H1 (cell line): ENCODE data around the gene CACNG6. TPM values are rescaled to one million over a fixed set of nuclear protein-coding genes. Genes with fewer than 3 reads are reported as not detected.

Experiments used
- CTCF ChIA-PET: fragments of 300-600 bp; sonication (Branson Sonifier 250); formaldehyde crosslinking; loops from one replicate; lab custom pipeline; 2021; ENCODE audit not compliant: partially characterized antibody; lab: Charles Lee
- POLR2A ChIA-PET: fragments of 300-600 bp; sonication (Branson Sonifier 250); formaldehyde crosslinking; loops from one replicate; lab custom pipeline; 2021; ENCODE audit warnings: inconsistent platforms; ENCODE audit not compliant: partially characterized antibody; lab: Charles Lee
- DNase-seq, 2 experiments: peaks; one replicate each; pipeline versions ENCODE4 v3.0.0 to v3.0.0-alpha.2; 2010 to 2022; ENCODE audit warnings: low spot score in 2 of 2, low read depth in 1 of 2, mixed read lengths in 1 of 2
- FAIRE-seq: peaks from 2 replicates; lab custom pipeline; 2011; peaks lifted over from hg19 to GRCh38; lab: Jason Lieb, UNC
- H2AFZ ChIP-seq: 2 replicates; pipeline ENCODE4 v1.8.1; 2012; ENCODE audit warnings: low read length, inconsistent platforms
- H2AK5ac ChIP-seq: 2 replicates; pipeline ENCODE4 v1.6.1; 2013; ENCODE audit warnings: low read depth, low read length
- H2BK120ac ChIP-seq: replicated peaks from 2 replicates; pipeline ENCODE3; 2013; ENCODE audit warnings: low read depth, low read length, inconsistent platforms
- H2BK12ac ChIP-seq: 2 replicates; pipeline ENCODE4 v1.6.1; 2013; ENCODE audit warnings: low read depth, low read length
- H2BK15ac ChIP-seq: 2 replicates; pipeline ENCODE4 v1.6.1; 2013; ENCODE audit warnings: low read length
- H2BK20ac ChIP-seq: 2 replicates; pipeline ENCODE4 v1.6.1; 2013; ENCODE audit warnings: low read length
- H2BK5ac ChIP-seq: 2 replicates; pipeline ENCODE4 v1.6.1; 2013; ENCODE audit warnings: low read depth, low read length
- H3K14ac ChIP-seq: 2 replicates; pipeline ENCODE4 v1.6.1; 2013; ENCODE audit warnings: inconsistent platforms; ENCODE audit not compliant: insufficient read length
- H3K18ac ChIP-seq: 2 replicates; pipeline ENCODE4 v1.6.1; 2013; ENCODE audit warnings: low read length; ENCODE audit errors: extremely low read depth
- H3K23ac ChIP-seq: 2 replicates; pipeline ENCODE4 v1.6.1; 2013; ENCODE audit warnings: inconsistent platforms; ENCODE audit not compliant: insufficient read length
- H3K23me2 ChIP-seq: 2 replicates; pipeline ENCODE4 v1.6.1; 2013; ENCODE audit warnings: low read depth, low read length
- H3K27ac ChIP-seq: 2 replicates; pipeline ENCODE4 v1.6.1; 2011; ENCODE audit warnings: low read depth, low read length, inconsistent platforms
- H3K27me3 ChIP-seq, 4 experiments: replicated peaks in 1 of 4; 1 replicate in 1 of 4; 2 replicates in 3 of 4; pipeline versions ENCODE4 v1.6.1 to v1.8.1; 2011 to 2013; ENCODE audit warnings: low read length in 3 of 4, mild to moderate bottlenecking in 3 of 4, inconsistent platforms in 2 of 4, mixed read lengths in 2 of 4, moderate library complexity in 1 of 4; ENCODE audit not compliant: control insufficient read depth in 3 of 4, insufficient read depth in 3 of 4; ENCODE audit errors: extremely low read depth in 1 of 4
- H3K36me3 ChIP-seq, 4 experiments: 2 replicates each; pipeline versions ENCODE4 v1.6.1 to v1.8.1; 2011 to 2013; ENCODE audit warnings: mild to moderate bottlenecking in 4 of 4, low read length in 3 of 4, moderate library complexity in 2 of 4, control low read depth in 1 of 4, inconsistent platforms in 1 of 4; ENCODE audit not compliant: insufficient read depth in 4 of 4, control insufficient read depth in 2 of 4
- H3K4ac ChIP-seq: replicated peaks from 2 replicates; pipeline ENCODE3; 2013; ENCODE audit warnings: low read length, low read depth, mixed read lengths, inconsistent platforms; ENCODE audit not compliant: insufficient read length
- H3K4me1 ChIP-seq, 4 experiments: replicated peaks in 1 of 4; 1 replicate in 1 of 4; 2 replicates in 3 of 4; pipeline versions ENCODE4 v1.6.1 to v1.8.1; 2011 to 2013; ENCODE audit warnings: low read length in 3 of 4, inconsistent platforms in 2 of 4, mixed read lengths in 1 of 4; ENCODE audit not compliant: insufficient read depth in 4 of 4, control insufficient read depth in 3 of 4
- H3K4me2 ChIP-seq, 2 experiments: 2 replicates each; pipeline versions ENCODE4 v1.6.1 to v1.8.1; 2011 to 2013; ENCODE audit warnings: low read depth in 2 of 2, low read length in 2 of 2, control low read depth in 1 of 2, inconsistent platforms in 1 of 2, mild to moderate bottlenecking in 1 of 2; ENCODE audit not compliant: insufficient read depth in 1 of 2
- H3K4me3 ChIP-seq, 4 experiments: fragments of 200-600, 300-600 bp in 1 of 4; sonication (generic), shearing (Covaris generic), sonication (Bioruptor Twin) in 1 of 4; 2 replicates each; pipeline versions ENCODE4 v1.5.1 to v1.8.1; 2011 to 2016; ENCODE audit warnings: low read length in 4 of 4, low read depth in 3 of 4, control low read depth in 2 of 4, inconsistent platforms in 2 of 4, mild to moderate bottlenecking in 2 of 4, mixed read lengths in 1 of 4, moderate library complexity in 1 of 4; ENCODE audit not compliant: insufficient read depth in 2 of 4; ENCODE audit errors: extremely low read depth in 1 of 4
- H3K56ac ChIP-seq: replicated peaks from 2 replicates; pipeline ENCODE3; 2013; ENCODE audit warnings: low read depth, mild to moderate bottlenecking, mixed read lengths, low read length, inconsistent platforms; ENCODE audit not compliant: insufficient read length
- H3K79me1 ChIP-seq: 2 replicates; pipeline ENCODE4 v1.6.1; 2013; ENCODE audit warnings: low read depth, low read length, control low read depth
- H3K79me2 ChIP-seq, 2 experiments: 2 replicates each; pipeline versions ENCODE4 v1.6.1 to v1.8.1; 2012 to 2013; ENCODE audit warnings: low read length in 2 of 2, mild to moderate bottlenecking in 2 of 2, inconsistent platforms in 1 of 2; ENCODE audit not compliant: insufficient read depth in 2 of 2, control insufficient read depth in 1 of 2
- H3K9ac ChIP-seq, 4 experiments: replicated peaks in 1 of 4; 1 replicate in 1 of 4; 2 replicates in 3 of 4; pipeline versions ENCODE4 v1.6.1 to v1.8.1; 2011 to 2013; ENCODE audit warnings: low read depth in 3 of 4, low read length in 3 of 4, control low read depth in 2 of 4, mild to moderate bottlenecking in 2 of 4, moderate library complexity in 2 of 4, inconsistent platforms in 1 of 4; ENCODE audit errors: extremely low read depth in 1 of 4
- H3K9me3 ChIP-seq, 2 experiments: 2 replicates each; pipeline versions ENCODE4 v1.6.1 to v1.8.1; 2012 to 2013; ENCODE audit warnings: mild to moderate bottlenecking in 2 of 2, moderate library complexity in 2 of 2, control low read depth in 1 of 2, inconsistent platforms in 1 of 2, low read depth in 1 of 2, low read length in 1 of 2, mixed read lengths in 1 of 2; ENCODE audit not compliant: insufficient read depth in 2 of 2
- H4K20me1 ChIP-seq, 2 experiments: replicated peaks in 1 of 2; 2 replicates each; pipeline versions ENCODE3 to v1.8.1; 2011 to 2013; ENCODE audit warnings: inconsistent platforms in 2 of 2, low read length in 2 of 2, mild to moderate bottlenecking in 1 of 2; ENCODE audit not compliant: insufficient read depth in 2 of 2, control insufficient read depth in 1 of 2
- H4K5ac ChIP-seq: 2 replicates; pipeline ENCODE4 v1.6.1; 2013; ENCODE audit warnings: low read length, low read depth, mixed read lengths, inconsistent platforms; ENCODE audit not compliant: insufficient read length
- H4K8ac ChIP-seq: 2 replicates; pipeline ENCODE4 v1.8.0; 2013; ENCODE audit warnings: mild to moderate bottlenecking, moderate library complexity, low read length, inconsistent platforms; ENCODE audit not compliant: insufficient read depth; ENCODE audit errors: extremely low read depth
- H4K91ac ChIP-seq: replicated peaks from 2 replicates; pipeline ENCODE3; 2013; ENCODE audit warnings: low read length, mixed read lengths, inconsistent platforms; ENCODE audit not compliant: insufficient read length
- SP1 ChIP-seq: IDR thresholded peaks from 2 replicates; pipeline ENCODE4 v1.6.1; 2011; ENCODE audit warnings: low read depth, low read length
- TEAD4 ChIP-seq: IDR thresholded peaks from 2 replicates; pipeline ENCODE4 v1.6.1; 2012; ENCODE audit warnings: low read depth, low read length, inconsistent platforms, mixed read lengths
- WGBS, 2 experiments: shearing (Covaris generic) in 1 of 2; methylation state at CpG; one replicate each; pipeline versions ENCODE4 v1.1.6 to v1.1.7; 2013 to 2015; ENCODE audit warnings: low lambda C conversion rate in 2 of 2, mixed read lengths in 2 of 2, inconsistent platforms in 1 of 2, low coverage in 1 of 2, missing lambda C conversion rate in 1 of 2; ENCODE audit not compliant: insufficient replicate concordance in 2 of 2, insufficient coverage in 1 of 2, insufficient read length in 1 of 2; ENCODE audit errors: extremely low coverage in 1 of 2, missing lambda C conversion rate in 1 of 2; 5-methylcytosine and 5-hydroxymethylcytosine counted together
- polyA plus RNA-seq, 7 experiments: library from polyadenylated mRNA; depleted of rRNA in 3 of 7; stranded (reverse) in 5 of 7; unstranded in 2 of 7; fragments of >200 nt in 5 of 7; fragments of 200-250 nt in 2 of 7; gene quantifications; 1 replicate in 5 of 7; 2 replicates in 1 of 7; 4 replicates in 1 of 7; pipeline versions ENCODE4 v1.2.1 to v1.2.3, GENCODE V29; 2011 to 2013; ENCODE audit warnings: missing spikeins in 2 of 7, mixed read lengths in 2 of 7
- total RNA-seq: library from RNA; stranded (reverse); fragmentation: NEBNext Ultra II Directional; extraction: Animal tissue kit (Norgen Biotek cat#: 25700); gene quantifications from 2 replicates; pipeline ENCODE4 v1.2.1, GENCODE V29; 2021

The CACNG6 gene
- total and polyA plus RNA-seq, 2 of the 8 experiments (the other 6 are each of a cell fraction or from before 2014, with no cell fraction given), result 1.2 to 1.6 TPM

DNA sequence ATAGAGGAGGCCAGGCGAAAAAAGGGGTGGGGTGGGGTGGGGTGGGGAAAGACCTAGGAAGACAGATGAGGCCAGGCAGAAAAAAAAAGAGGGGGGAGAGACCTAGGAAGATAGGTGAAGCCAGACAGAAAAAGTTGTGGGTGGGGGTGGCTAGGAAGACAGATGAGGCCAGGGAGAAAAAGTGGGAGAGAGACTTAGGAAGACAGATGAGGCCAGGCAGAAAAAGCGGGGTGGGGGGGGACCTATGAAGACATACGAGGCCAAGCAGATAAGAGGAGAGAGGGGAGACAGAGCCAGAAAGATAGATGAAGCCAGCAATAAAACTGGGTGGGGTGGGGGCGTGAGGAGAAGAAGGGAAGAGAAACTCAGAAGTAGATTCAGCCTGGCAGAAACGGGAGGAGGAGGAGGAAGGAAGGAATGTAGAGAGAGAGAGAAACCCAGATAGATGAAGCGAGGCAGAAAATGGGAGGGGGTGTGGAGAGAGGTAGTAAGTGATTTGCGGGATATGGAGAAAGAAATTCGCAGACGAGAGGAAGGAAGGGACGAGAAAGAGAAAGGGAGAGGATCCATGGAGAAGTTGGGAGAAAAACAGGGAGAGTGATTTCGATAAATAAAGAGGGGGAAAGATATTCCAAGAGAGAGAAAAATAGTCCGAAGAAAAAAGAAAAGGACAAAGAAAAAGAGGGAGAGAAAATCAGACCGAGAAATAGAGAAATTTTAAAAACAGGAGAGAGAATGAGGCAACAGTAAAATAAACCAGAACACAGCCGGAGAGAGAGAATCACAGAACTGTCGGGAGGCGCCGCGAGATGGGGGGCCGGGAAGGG lies 12.2 kb upstream of the CACNG6 start:
- no peak overlapping the region for H2BK120ac ChIP-seq
- no peak overlapping the region for H4K5ac ChIP-seq
- peaks cover 28% of the 10 kb centered on the region for H3K23me2 ChIP-seq
- H2BK20ac ChIP-seq, result no peak overlapping the region
- H3K18ac ChIP-seq, result no peak overlapping the region; the same call in 1 of the 2 replicates
- H2BK5ac ChIP-seq, result peak overlapping the region; percentile 78; the same call in 1 of the 2 replicates
- peaks cover 0 to 3% of the 10 kb centered on the region in 2 experiments; a peak in 1 of 4 replicates for H3K79me2 ChIP-seq
- H3K4ac ChIP-seq, result no peak overlapping the region
- H3K4me2 ChIP-seq, result peak overlapping the region; percentile 90 to 95
- peak overlapping the region; percentile 39 for H4K91ac ChIP-seq
- H3K9me3 ChIP-seq, result no peaks in the 10 kb centered on the region
- TF ChIP-seq SP1, result 0 out of 2 replicates have a peak, but pooled peaks have one; percentile 21
- no peak for TF ChIP-seq TEAD4
- no peak overlapping the region for H4K8ac ChIP-seq
- peaks cover 4 to 14% (median 9%) of the 10 kb centered on the region in 4 experiments for H3K4me1 ChIP-seq
- H3K4me3 ChIP-seq, result peak overlapping the region; percentile 78 to 88 (median 84)
- H3K27ac ChIP-seq, result no peak overlapping the region; the same call in 1 of the 2 replicates
- H2AFZ ChIP-seq, result no peak overlapping the region
- H3K27me3 ChIP-seq, result peaks cover 0 to 2% (median 0%) of the 10 kb centered on the region in 4 experiments; a peak in 3 of 7 replicates
- no peak overlapping the region for H2BK15ac ChIP-seq
- WGBS, 2 experiments, result 1% methylated on average over 17 of the region's 19 CpGs; no CpG with 5 or more reads in 1 of the 2 experiments
- H3K36me3 ChIP-seq, result no peaks in the 10 kb centered on the region
- FAIRE-seq (no peak), DNase-seq (no peak)
- H4K20me1 ChIP-seq, result peaks cover 6 to 9% of the 10 kb centered on the region in 2 experiments
- H3K14ac ChIP-seq, result no peak overlapping the region
- H3K79me1 ChIP-seq, result no peaks in the 10 kb centered on the region
- peak overlapping the region; percentile 65 to 83 (median 76) for H3K9ac ChIP-seq
- H2AK5ac ChIP-seq, result no peak overlapping the region
- H3K23ac ChIP-seq, result no peak overlapping the region
- ChIA-PET CTCF (interaction anchor here (0.5 to 3.2 kb wide), 5 partner anchors 20 to 51 kb away, joined by 3 to 35 read pairs (median 5); no protein-coding TSS in a partner anchor), POLR2A (interaction anchor here (0.6 to 3.3 kb wide), 13 partner anchors 8 to 126 kb away, joined by 3 to 30 read pairs (median 4); partner anchors contain the start of gene CACNG6)
- H2BK12ac ChIP-seq, result 0 out of 2 replicates have a peak overlapping the region, but pooled peaks have one; percentile 4
- peak overlapping the region; percentile 3 for H3K56ac ChIP-seq
